Esophagus squamous epithelium (tissue), 5 donors: ENCODE data around the gene ADGRD1. TPM values are rescaled to one million over a fixed set of nuclear protein-coding genes. Genes with fewer than 3 reads are reported as not detected.

Experiments
- DNase-seq: peaks from one replicate; lab custom pipeline; 2025; lab: John Stamatoyannopoulos, UW
- H3K27ac ChIP-seq, 4 donors: fragments of 200-600 bp; sonication (generic); one replicate each; pipeline ENCODE4 v1.5.1; 2016 to 2019; ENCODE audit warnings: mild to moderate bottlenecking in 1 of 4
- H3K27me3 ChIP-seq, 4 donors: fragments of 200-600 bp; sonication (generic); 1 replicate in 3 of 4; 2 replicates in 1 of 4; pipeline versions ENCODE4 v1.5.1 to v1.6.0; 2017 to 2021; ENCODE audit warnings: antibody characterized with exemption in 1 of 4
- H3K36me3 ChIP-seq, 3 donors: fragments of 200-600 bp; sonication (generic); one replicate each; pipeline ENCODE4 v1.5.1; 2016 to 2019
- H3K4me1 ChIP-seq, 3 donors: fragments of 200-600 bp; sonication (generic); one replicate each; pipeline ENCODE4 v1.5.1; 2017 to 2019
- H3K4me3 ChIP-seq, 4 donors: fragments of 200-600 bp; sonication (generic); 1 replicate in 3 of 4; 2 replicates in 1 of 4; pipeline ENCODE4 v1.5.1; 2016 to 2019; ENCODE audit warnings: mild to moderate bottlenecking in 2 of 4, moderate library complexity in 1 of 4
- H3K9me3 ChIP-seq, 3 donors: fragments of 200-600 bp; sonication (generic); one replicate each; pipeline ENCODE4 v1.5.1; 2016 to 2019
- POLR2A ChIP-seq, 4 donors: fragments of 450-650 bp; IDR thresholded peaks; one replicate each; pipeline ENCODE4 v1.6.1; 2017; ENCODE audit warnings: antibody characterized with exemption in 4 of 4, mild to moderate bottlenecking in 4 of 4, moderate library complexity in 3 of 4
- WGBS, 2 donors: methylation state at CpG; one replicate each; pipeline ENCODE4 v1.1.5; 2018; 5-methylcytosine and 5-hydroxymethylcytosine counted together
- intact Hi-C: fragments of 100-400 bp; cut with DNase I; formaldehyde crosslinking; loops from one replicate; pipeline ENCODE4 v1.15.0; 2022
- total RNA-seq, 4 donors: library from RNA; depleted of rRNA; stranded (reverse); fragments of >200 nt; gene quantifications; one replicate each; pipeline ENCODE4 v1.1.0, GENCODE V29; 2016
- TF ChIP-seq, protein P1 (sequence below), 6 experiments: fragments of 450-650 bp in 4 of 6; fragments of 200-600 bp in 2 of 6; sonication (generic) in 2 of 6; IDR thresholded peaks; one replicate each; pipeline ENCODE4 v1.5.1; 2016 to 2019; ENCODE audit warnings: antibody characterized with exemption in 6 of 6, mild to moderate bottlenecking in 4 of 6, moderate library complexity in 4 of 6
- donor health status: DM: yes; HTN: yes; CAD: no.

The ADGRD1 gene
- total RNA-seq, 4 donors from 2014 or later, result 2.2 to 28.2 (median 8.8) TPM

DNA sequence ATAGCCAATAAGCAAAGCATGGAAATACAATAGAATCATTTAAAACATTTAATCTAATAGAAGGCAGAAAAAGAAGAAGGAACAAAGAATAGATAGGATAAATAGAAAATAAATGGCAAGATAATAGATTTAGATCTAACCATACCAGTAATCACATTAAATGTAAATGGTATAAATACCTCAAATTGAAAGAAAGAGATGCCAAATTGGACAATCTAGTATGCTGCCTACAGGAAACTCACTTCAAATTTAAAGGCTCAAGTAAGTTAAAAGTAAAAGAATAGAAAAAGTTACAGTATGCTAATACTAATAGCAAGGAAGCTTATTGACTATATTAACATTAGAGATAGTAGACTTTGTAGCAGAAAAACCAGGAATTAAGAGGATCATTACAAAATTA, 41.8 kb upstream of the ADGRD1 start:
- H3K4me1 ChIP-seq, result peaks cover 0 to 11% (median 0%) of the 10 kb centered on the region in 3 donors
- no peak for DNase-seq
- intact Hi-C loops, result no loop called here

DNA sequence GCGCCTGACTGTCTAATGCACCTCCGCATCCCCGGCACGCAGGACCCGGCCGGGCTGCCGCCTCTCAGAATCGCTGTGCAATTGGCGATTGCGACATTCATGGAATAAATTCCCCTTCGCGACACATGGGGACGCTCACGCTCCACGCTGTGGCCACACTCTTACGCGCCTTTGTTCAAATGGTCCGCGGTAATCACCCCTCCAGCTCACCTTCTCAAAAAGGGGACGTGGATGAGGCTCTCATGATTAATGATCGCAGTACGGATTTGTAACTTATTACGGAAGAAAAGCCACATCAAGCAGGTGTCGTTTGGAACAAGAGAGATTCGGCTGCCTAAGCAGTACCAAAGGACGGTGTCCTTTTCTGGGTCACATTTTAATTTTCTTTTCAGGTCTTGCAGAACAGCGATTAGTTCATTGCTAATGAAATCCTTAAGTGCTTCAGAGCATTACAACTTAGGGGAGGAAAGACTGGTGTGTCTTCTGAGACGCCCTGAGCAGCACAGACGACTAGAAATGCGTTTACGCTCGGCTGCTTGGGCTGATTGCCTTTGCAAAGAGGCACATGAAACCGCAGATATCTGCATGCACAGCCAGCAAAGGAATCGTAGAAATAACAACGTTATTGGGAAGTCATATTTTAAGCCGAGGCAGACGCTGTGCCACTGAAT, 37.3 kb upstream of the ADGRD1 start:
- no peak overlapping the region for H3K27ac ChIP-seq
- 18% methylated on average over 22 to 31 of the region's 37 CpGs for WGBS, 2 donors
- intact Hi-C loops, result loop anchor here (5.0 kb wide), 1 partner anchor 216 kb away; no protein-coding TSS in a partner anchor
- peaks cover 0 to 44% (median 2%) of the 10 kb centered on the region in 4 donors for H3K27me3 ChIP-seq
- DNase-seq, result no peak
- peak overlapping the region in 1 of 4 donors; percentile 44 for H3K4me3 ChIP-seq
- no peaks in the 10 kb centered on the region for H3K9me3 ChIP-seq
- H3K36me3 ChIP-seq, result no peaks in the 10 kb centered on the region
- peaks cover 0 to 16% (median 3%) of the 10 kb centered on the region in 3 donors for H3K4me1 ChIP-seq
- TF ChIP-seq, protein P1, sequence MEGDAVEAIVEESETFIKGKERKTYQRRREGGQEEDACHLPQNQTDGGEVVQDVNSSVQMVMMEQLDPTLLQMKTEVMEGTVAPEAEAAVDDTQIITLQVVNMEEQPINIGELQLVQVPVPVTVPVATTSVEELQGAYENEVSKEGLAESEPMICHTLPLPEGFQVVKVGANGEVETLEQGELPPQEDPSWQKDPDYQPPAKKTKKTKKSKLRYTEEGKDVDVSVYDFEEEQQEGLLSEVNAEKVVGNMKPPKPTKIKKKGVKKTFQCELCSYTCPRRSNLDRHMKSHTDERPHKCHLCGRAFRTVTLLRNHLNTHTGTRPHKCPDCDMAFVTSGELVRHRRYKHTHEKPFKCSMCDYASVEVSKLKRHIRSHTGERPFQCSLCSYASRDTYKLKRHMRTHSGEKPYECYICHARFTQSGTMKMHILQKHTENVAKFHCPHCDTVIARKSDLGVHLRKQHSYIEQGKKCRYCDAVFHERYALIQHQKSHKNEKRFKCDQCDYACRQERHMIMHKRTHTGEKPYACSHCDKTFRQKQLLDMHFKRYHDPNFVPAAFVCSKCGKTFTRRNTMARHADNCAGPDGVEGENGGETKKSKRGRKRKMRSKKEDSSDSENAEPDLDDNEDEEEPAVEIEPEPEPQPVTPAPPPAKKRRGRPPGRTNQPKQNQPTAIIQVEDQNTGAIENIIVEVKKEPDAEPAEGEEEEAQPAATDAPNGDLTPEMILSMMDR (IDR thresholded peaks at IDR 0.05), result peak; percentile 65 to 89 (median 82)
- no peak for TF ChIP-seq POLR2A (IDR thresholded peaks at IDR 0.05)

More for the DNA sequence above, 41.8 kb upstream of the ADGRD1 start:
- no peak overlapping the region for H3K27ac ChIP-seq
- no peaks in the 10 kb centered on the region for H3K9me3 ChIP-seq
- peaks cover 0 to 25% (median 2%) of the 10 kb centered on the region in 4 donors for H3K27me3 ChIP-seq
- no peaks in the 10 kb centered on the region for H3K36me3 ChIP-seq
- TF ChIP-seq POLR2A (IDR thresholded peaks at IDR 0.05), result no peak
- TF ChIP-seq, protein P1 (IDR thresholded peaks at IDR 0.05), result no peak
- H3K4me3 ChIP-seq, result no peak overlapping the region

DNA sequence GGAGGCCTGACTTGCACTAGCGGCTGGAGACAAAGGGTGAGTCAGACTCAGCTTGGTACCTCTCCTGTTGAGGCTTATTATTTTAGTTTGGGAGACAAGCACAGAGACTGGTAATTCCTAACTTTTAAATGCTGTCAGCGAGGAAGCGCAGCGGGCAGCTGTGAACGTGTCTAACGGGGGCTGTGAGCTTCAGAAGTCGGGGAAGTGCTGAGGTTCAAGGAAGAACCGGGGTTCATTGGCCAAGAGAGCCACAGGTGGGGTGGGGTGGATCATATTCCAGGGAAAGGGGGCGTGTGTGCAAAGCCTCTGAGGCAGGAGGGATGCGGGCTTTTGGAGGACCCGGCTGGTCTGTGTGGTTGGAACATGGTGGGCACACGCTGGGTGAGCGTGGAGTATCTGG, 36.1 kb upstream of the ADGRD1 start:
- intact Hi-C loops, result loop anchor here (5.0 kb wide), 1 partner anchor 215 kb away; no protein-coding TSS in a partner anchor
- DNase-seq, result no peak
- Histone ChIP-seq H3K27ac (no peak overlapping the region), H3K4me1 (peaks cover 0 to 18% (median 5%) of the 10 kb centered on the region in 3 donors), H3K9me3 (no peaks in the 10 kb centered on the region), H3K36me3 (no peaks in the 10 kb centered on the region), H3K27me3 (peaks cover 0 to 44% (median 2%) of the 10 kb centered on the region in 4 donors), H3K4me3 (no peak overlapping the region)
- TF ChIP-seq, protein P1 (IDR thresholded peaks at IDR 0.05), result no peak
- no peak for TF ChIP-seq POLR2A (IDR thresholded peaks at IDR 0.05)
- 85% methylated on average over 13 of the region's 13 CpGs for WGBS, 2 donors

DNA sequence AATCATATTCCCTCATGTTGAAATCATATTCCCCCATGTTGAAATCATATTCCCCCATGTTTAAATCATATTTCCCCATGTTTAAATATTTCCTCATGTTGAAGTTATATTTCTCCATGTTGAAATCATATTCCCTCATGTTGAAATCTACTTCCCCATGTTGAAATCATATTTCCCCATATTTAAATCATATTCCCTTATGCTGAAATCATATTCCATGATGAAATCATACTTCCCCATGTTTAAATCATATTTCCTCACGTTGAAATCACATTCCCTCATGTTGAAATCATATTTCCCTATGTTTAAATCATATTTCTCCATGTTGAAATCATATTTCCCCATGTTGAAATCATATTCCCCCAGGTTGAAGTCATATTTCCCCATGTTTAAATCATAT, 34.6 kb upstream of the ADGRD1 start:
- H3K36me3 ChIP-seq, result no peaks in the 10 kb centered on the region
- H3K4me1 ChIP-seq, result peaks cover 0 to 18% (median 5%) of the 10 kb centered on the region in 3 donors
- peak overlapping the region in 1 of 4 donors; percentile 84 for H3K27ac ChIP-seq
- H3K27me3 ChIP-seq, result peaks cover 0 to 39% (median 2%) of the 10 kb centered on the region in 4 donors
- intact Hi-C loops, result loop anchor here (5.0 kb wide), 1 partner anchor 213 kb away; no protein-coding TSS in a partner anchor
- H3K4me3 ChIP-seq, result no peak overlapping the region
- TF ChIP-seq POLR2A (IDR thresholded peaks at IDR 0.05), result no peak
- TF ChIP-seq, protein P1 (IDR thresholded peaks at IDR 0.05), result no peak
- DNase-seq, result no peak
- WGBS, 2 donors, result 32 to 37% methylated on average over 1 of the region's 1 CpG
- H3K9me3 ChIP-seq, result no peaks in the 10 kb centered on the region

DNA sequence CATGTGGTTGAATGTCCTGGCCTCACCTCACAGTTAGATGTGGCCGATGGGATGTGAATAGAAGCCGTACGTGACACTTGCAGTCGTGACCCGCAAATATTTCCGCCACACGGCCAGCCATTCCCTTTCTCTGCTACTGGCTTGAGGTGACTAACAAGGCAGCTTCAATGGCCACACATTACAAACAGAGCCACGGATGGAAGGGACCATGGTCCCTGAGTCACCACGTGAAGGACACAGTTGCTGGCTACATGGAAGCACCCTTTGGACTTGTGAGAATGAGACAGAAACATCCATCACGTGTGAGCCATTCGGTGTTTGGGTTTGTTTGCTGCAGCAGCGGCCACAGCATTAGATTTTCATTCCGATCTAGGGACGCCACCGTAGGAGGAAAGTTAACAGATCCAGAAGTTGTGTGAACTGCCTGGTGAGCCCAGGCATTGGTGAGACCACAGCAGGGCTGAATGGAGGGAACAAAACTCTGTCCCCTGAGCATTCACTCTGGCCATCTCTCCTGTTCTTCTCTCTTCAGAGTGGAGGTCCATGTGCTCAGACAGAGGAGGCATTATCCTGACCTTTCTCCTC, 33.5 kb upstream of the ADGRD1 start:
- peak overlapping the region in 3 of 4 donors; percentile 1 to 84 (median 75) for H3K27ac ChIP-seq
- no peak for TF ChIP-seq POLR2A (IDR thresholded peaks at IDR 0.05)
- TF ChIP-seq, protein P1 (IDR thresholded peaks at IDR 0.05), result no peak
- 83 to 84% methylated on average over 11 to 15 of the region's 15 CpGs for WGBS, 2 donors

More for the DNA sequence above, 33.5 kb upstream of the ADGRD1 start:
- Histone ChIP-seq H3K36me3 (no peaks in the 10 kb centered on the region), H3K9me3 (no peaks in the 10 kb centered on the region), H3K4me3 (no peak overlapping the region), H3K4me1 (peaks cover 0 to 22% (median 5%) of the 10 kb centered on the region in 3 donors), H3K27me3 (peaks cover 0 to 36% (median 0%) of the 10 kb centered on the region in 4 donors)
- intact Hi-C loops, result no loop called here
- no peak for DNase-seq
